Measurements from ENCODE around the gene APOBEC4. TPM values are rescaled to one million over a fixed set of nuclear protein-coding genes. Genes with fewer than 3 reads are reported as not detected.

The APOBEC4 gene
- not detected in 2 replicates for total RNA-seq

DNA sequence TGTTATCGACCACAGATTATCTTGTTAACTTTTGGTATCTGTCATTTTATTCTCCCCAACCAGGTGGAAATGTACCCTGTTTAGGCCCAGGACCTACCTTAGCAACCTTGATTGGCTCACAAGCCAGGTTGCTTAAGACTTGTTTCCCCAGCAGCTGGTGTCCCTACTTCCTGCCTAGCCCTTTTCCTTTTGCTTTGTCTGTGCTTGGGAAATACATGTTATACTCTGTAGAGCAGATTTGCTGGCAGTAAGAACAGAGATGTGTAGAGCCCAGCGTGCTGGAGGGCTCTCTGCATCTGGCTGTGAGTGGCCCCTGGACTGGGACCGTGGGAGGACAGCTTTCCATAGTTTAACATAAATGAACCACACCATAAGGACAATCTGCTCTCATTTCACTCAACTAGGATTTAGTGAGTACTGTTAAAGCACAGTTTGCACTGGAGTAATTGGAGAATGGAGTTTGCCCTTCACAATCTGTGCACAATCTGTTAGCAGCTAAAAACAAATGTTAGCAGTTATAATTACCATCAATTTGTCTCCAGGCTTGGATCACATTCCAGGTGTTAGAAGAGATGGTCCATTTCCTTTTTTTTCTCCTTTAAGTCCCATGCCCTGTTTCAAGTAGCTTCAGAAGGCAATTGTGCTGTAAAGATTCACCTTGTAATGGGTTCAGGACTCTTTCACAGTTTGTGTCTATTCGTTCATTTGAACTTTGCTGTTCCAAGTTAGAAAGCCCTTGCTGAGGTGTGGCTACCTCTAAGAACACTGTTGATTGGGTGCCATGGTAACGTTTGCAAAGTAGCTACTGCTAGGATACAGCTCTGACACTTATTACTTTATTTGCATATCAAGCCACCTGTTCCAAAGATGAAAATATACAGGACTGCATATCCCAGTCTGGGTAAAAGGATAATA is at the start of gene APOBEC4:
APOBEC4 (minus strand) TSS at position 770 of the 915 bp plus-strand sequence. CDS start 4,535 bp downstream, outside the sequence.

GRCh38 chr1:183635606-183636333 is 17.3 kb downstream of the APOBEC4 start, which contains the start of gene ARPC5:
TSS of gene ARPC5 (minus strand) at chr1:183635783. CDS start at chr1:183635659, 124 bp downstream.

Other genes starting within 250 kb of the APOBEC4 start
- gene NMNAT2, start 234.9 kb downstream of the APOBEC4 start, total RNA-seq: 2.8 and 10.4 TPM in 2 replicates
- gene SMG7, start 180.8 kb downstream of the APOBEC4 start, total RNA-seq: 22.0 and 67.1 TPM in 2 replicates
- gene NCF2, start 62.9 kb downstream of the APOBEC4 start, total RNA-seq: 0.19 and 0.56 TPM in 2 replicates
- 140 and 220 TPM in 2 replicates for gene ARPC5, start 17.5 kb downstream of the APOBEC4 start, total RNA-seq
- 22.4 and 29.0 TPM in 2 replicates for gene RGL1, start 151.8 kb upstream of the APOBEC4 start, total RNA-seq